Caco-2 (cell line): Measurements from ENCODE around the gene ENPP1. TPM values are rescaled to one million over a fixed set of nuclear protein-coding genes. Genes with fewer than 3 reads are reported as not detected.
A peak's percentile ranks its signal among the peaks of the same experiment; 100 is the strongest.

ENCODE experiments used
- BruUV-seq: library from RNA; stranded (reverse); fragments of 400-500 nt; replicated peaks from 2 replicates; lab custom pipeline; 2021; lab: Mats Ljungman, UMichigan
- CTCF ChIA-PET: fragments of 300-600 bp; sonication (Branson Sonifier 250); formaldehyde crosslinking; loops from one replicate; lab custom pipeline; 2022; ENCODE audit warnings: antibody characterized with exemption; lab: Charles Lee
- POLR2A ChIA-PET: fragments of 300-600 bp; sonication (Branson Sonifier 250); formaldehyde crosslinking; loops from one replicate; lab custom pipeline; 2022; ENCODE audit warnings: antibody characterized with exemption; lab: Charles Lee
- DNase-seq, 2 experiments: peaks; one replicate each; pipeline versions ENCODE4 v3.0.0 to v3.0.0-alpha.2; 2020 to 2022
- H3K27me3 ChIP-seq: replicated peaks from 2 replicates; pipeline ENCODE4 v1.6.0; 2011; ENCODE audit warnings: low read length; ENCODE audit not compliant: control insufficient read depth, insufficient read depth
- H3K36me3 ChIP-seq: 2 replicates; pipeline ENCODE4 v1.5.1; 2011; ENCODE audit warnings: low read length; ENCODE audit not compliant: control insufficient read depth, insufficient read depth
- H3K4me1 ChIP-seq: fragments of 250-450 bp; sonication (Bioruptor Pico); 2 replicates; pipeline ENCODE4 v1.5.1; 2020; ENCODE audit warnings: mild to moderate bottlenecking
- H3K4me3 ChIP-seq: 2 replicates; pipeline ENCODE4 v1.5.1; 2011; ENCODE audit warnings: low read depth, mild to moderate bottlenecking, control low read depth, low read length
- H3K9me3 ChIP-seq: fragments of 250-450 bp; sonication (Bioruptor Pico); 2 replicates; pipeline ENCODE4 v1.5.1; 2020; ENCODE audit warnings: mild to moderate bottlenecking, moderate library complexity
- H3K27ac Mint-ChIP-seq: one replicate; pipeline ENCODE4 v1.8.0; 2022; ENCODE audit warnings: mixed read lengths; ENCODE audit not compliant: unreplicated experiment
- H3K27me3 Mint-ChIP-seq: one replicate; pipeline ENCODE4 v1.8.0; 2022; ENCODE audit warnings: mixed read lengths; ENCODE audit not compliant: insufficient read depth, unreplicated experiment
- H3K36me3 Mint-ChIP-seq: one replicate; pipeline ENCODE4 v1.8.0; 2022; ENCODE audit warnings: mild to moderate bottlenecking, mixed read lengths; ENCODE audit not compliant: insufficient read depth, unreplicated experiment
- H3K4me1 Mint-ChIP-seq: one replicate; pipeline ENCODE4 v1.8.0; 2022; ENCODE audit warnings: low read depth, mixed read lengths; ENCODE audit not compliant: unreplicated experiment
- H3K4me3 Mint-ChIP-seq: one replicate; pipeline ENCODE4 v1.8.0; 2022; ENCODE audit warnings: mild to moderate bottlenecking, moderate library complexity, mixed read lengths; ENCODE audit not compliant: unreplicated experiment
- H3K9me3 Mint-ChIP-seq: one replicate; pipeline ENCODE4 v1.8.0; 2022; ENCODE audit warnings: mixed read lengths; ENCODE audit not compliant: unreplicated experiment
- intact Hi-C: fragments of 100-400 bp; cut with micrococcal nuclease; formaldehyde crosslinking; loops from one replicate; pipeline ENCODE4 v1.10.0; 2022; ENCODE audit not compliant: unreplicated experiment
- total RNA-seq: library from RNA; stranded (reverse); gene quantifications from 2 replicates; pipeline ENCODE4 v1.2.3, GENCODE V29; 2022
- TF ChIP-seq, protein P1 (sequence below), 2 experiments: fragments of 200-600 bp in 1 of 2; IDR thresholded peaks; 1 replicate in 1 of 2; 2 replicates in 1 of 2; pipeline versions ENCODE4 v1.5.1 to v1.8.0; 2011 to 2022; ENCODE audit warnings: antibody characterized with exemption in 1 of 2, control low read depth in 1 of 2, inconsistent platforms in 1 of 2, low read depth in 1 of 2, low read length in 1 of 2, mild to moderate bottlenecking in 1 of 2, moderate library complexity in 1 of 2; ENCODE audit not compliant: insufficient read depth in 1 of 2, severe bottlenecking in 1 of 2, unreplicated experiment in 1 of 2

Gene ENPP1
- total RNA-seq, 1 experiment from 2014 or later, result 4.8 TPM

DNA sequence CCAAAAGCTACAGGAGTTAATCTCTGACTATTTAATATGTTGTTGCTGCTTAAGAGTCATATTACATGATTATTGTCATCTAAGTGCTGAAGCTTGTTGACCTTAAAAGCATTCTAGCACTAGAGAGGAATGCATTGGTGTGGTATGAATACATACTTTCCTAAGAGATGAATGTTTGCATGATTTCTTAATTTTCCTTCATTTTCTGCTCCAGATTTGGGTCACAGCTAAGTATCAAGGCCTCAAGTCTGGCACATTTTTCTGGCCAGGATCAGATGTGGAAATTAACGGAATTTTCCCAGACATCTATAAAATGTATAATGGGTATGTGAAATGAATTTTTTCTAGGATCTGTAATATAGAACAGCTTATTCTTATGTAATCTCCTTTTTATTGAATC, 53.6 kb downstream of the ENPP1 start:
- DNase-seq, result no peak
- Mint-ChIP-seq H3K36me3 (peaks cover 6% of the 10 kb centered on the region), H3K4me3 (no peak overlapping the region), H3K9me3 (no peaks in the 10 kb centered on the region), H3K27me3 (no peaks in the 10 kb centered on the region), H3K4me1 (peaks cover 18% of the 10 kb centered on the region), H3K27ac (no peak overlapping the region)
- intact Hi-C loops, result loop anchor here (5.0 kb wide), 1 partner anchor 36 kb away; no protein-coding TSS in a partner anchor
- no peaks in the 10 kb centered on the region for H3K9me3 ChIP-seq
- ChIA-PET POLR2A (interaction anchor here (0.7 kb wide), 1 partner anchor 952 kb away, joined by 3 read pairs; no protein-coding TSS in a partner anchor), CTCF (no interaction called here)
- H3K27me3 ChIP-seq, result no peaks in the 10 kb centered on the region
- H3K4me1 ChIP-seq, result peaks cover 22% of the 10 kb centered on the region
- TF ChIP-seq, protein P1, sequence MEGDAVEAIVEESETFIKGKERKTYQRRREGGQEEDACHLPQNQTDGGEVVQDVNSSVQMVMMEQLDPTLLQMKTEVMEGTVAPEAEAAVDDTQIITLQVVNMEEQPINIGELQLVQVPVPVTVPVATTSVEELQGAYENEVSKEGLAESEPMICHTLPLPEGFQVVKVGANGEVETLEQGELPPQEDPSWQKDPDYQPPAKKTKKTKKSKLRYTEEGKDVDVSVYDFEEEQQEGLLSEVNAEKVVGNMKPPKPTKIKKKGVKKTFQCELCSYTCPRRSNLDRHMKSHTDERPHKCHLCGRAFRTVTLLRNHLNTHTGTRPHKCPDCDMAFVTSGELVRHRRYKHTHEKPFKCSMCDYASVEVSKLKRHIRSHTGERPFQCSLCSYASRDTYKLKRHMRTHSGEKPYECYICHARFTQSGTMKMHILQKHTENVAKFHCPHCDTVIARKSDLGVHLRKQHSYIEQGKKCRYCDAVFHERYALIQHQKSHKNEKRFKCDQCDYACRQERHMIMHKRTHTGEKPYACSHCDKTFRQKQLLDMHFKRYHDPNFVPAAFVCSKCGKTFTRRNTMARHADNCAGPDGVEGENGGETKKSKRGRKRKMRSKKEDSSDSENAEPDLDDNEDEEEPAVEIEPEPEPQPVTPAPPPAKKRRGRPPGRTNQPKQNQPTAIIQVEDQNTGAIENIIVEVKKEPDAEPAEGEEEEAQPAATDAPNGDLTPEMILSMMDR (IDR thresholded peaks at IDR 0.05; ENCODE audit: insufficient read depth in 1 of 2, low read depth in 1 of 2, low read length in 1 of 2, severe bottlenecking in 1 of 2, unreplicated experiment in 1 of 2), result no peak
- no peak overlapping the region for H3K4me3 ChIP-seq
- no peaks in the 10 kb centered on the region for H3K36me3 ChIP-seq
- no TSS peak for BruUV-seq

DNA sequence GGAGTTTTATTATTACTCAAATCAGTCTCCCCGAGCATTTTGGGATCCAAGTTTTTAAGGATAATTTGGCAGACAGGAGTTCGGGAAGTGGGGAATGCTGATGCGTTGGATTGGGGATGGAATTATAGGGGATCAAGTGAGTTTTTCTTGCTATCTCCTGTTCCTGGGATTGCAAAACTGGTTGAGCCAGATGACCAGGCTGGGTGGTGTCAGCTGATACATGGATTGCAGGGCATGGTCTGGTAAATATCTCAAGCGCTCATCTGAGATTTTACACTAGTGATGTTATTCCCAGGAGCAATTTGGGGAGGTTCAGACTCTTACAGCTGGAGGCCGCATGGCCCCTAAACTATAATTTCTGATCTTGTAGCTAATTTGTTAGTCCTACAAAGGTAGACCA, 54.7 kb downstream of the ENPP1 start:
- POLR2A ChIA-PET, result no interaction called here
- Mint-ChIP-seq H3K4me3 (no peak overlapping the region), H3K27me3 (no peaks in the 10 kb centered on the region), H3K36me3 (peaks cover 6% of the 10 kb centered on the region), H3K9me3 (no peaks in the 10 kb centered on the region), H3K27ac (peak overlapping the region; percentile 67), H3K4me1 (peaks cover 19% of the 10 kb centered on the region)
- CTCF ChIA-PET, result no interaction called here
- no peaks in the 10 kb centered on the region for H3K9me3 ChIP-seq
- H3K36me3 ChIP-seq, result no peaks in the 10 kb centered on the region
- no peaks in the 10 kb centered on the region for H3K27me3 ChIP-seq
- intact Hi-C loops, result loop anchor here (5.0 kb wide), 1 partner anchor 35 kb away; no protein-coding TSS in a partner anchor
- TF ChIP-seq, protein P1 (IDR thresholded peaks at IDR 0.05; ENCODE audit: insufficient read depth in 1 of 2, low read depth in 1 of 2, low read length in 1 of 2, severe bottlenecking in 1 of 2, unreplicated experiment in 1 of 2), result no peak
- no TSS peak for BruUV-seq
- peak; percentile 24 to 35 for DNase-seq
- H3K4me1 ChIP-seq, result peaks cover 22% of the 10 kb centered on the region
- no peak overlapping the region for H3K4me3 ChIP-seq

DNA sequence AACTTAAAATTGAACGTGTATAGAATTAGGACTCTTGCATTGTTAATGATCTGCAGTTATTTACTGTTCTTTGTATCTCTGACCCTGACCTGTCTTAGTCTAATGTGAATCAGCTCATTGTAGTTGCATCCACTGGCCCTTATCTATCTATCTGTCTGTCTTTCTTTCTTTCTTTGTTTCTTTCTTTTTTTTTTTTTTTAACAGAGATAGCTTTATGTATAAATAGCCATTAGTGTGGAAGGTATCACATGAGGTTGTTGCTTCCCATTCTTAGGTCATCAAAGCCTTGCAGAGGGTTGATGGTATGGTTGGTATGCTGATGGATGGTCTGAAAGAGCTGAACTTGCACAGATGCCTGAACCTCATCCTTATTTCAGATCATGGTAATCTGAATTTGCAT, 59.9 kb downstream of the ENPP1 start:
- Mint-ChIP-seq H3K27ac (no peak overlapping the region), H3K27me3 (no peaks in the 10 kb centered on the region), H3K9me3 (no peaks in the 10 kb centered on the region), H3K36me3 (no peaks in the 10 kb centered on the region), H3K4me1 (peaks cover 16% of the 10 kb centered on the region), H3K4me3 (no peak overlapping the region)
- H3K4me3 ChIP-seq, result no peak overlapping the region
- H3K36me3 ChIP-seq, result no peaks in the 10 kb centered on the region
- ChIA-PET POLR2A (interaction anchor here (0.6 kb wide), 2 partner anchors 43 to 607 kb away, joined by 3 to 5 read pairs; no protein-coding TSS in a partner anchor), CTCF (interaction anchor here (0.6 kb wide), 1 partner anchor 132 kb away, joined by 3 read pairs; no protein-coding TSS in a partner anchor)
- BruUV-seq, result no TSS peak
- intact Hi-C loops, result no loop called here
- no peak for DNase-seq
- no peaks in the 10 kb centered on the region for H3K27me3 ChIP-seq
- TF ChIP-seq, protein P1 (IDR thresholded peaks at IDR 0.05; ENCODE audit: insufficient read depth in 1 of 2, low read depth in 1 of 2, low read length in 1 of 2, severe bottlenecking in 1 of 2, unreplicated experiment in 1 of 2), result no peak
- no peaks in the 10 kb centered on the region for H3K9me3 ChIP-seq
- H3K4me1 ChIP-seq, result peaks cover 16% of the 10 kb centered on the region
